Ovary (tissue), 9 donors: ENCODE data around the gene RPLP2. TPM values are rescaled to one million over a fixed set of nuclear protein-coding genes. Genes with fewer than 3 reads are reported as not detected.

Experiments used
- DNase-seq, 5 donors: peaks; one replicate each; pipeline ENCODE4 v3.0.0-alpha.2; 2019 to 2020
- H3K27ac ChIP-seq, 2 donors: fragments of 200-600 bp; one replicate each; pipeline versions ENCODE4 v1.5.1 to v1.8.0; 2019 to 2022
- H3K27me3 ChIP-seq: fragments of 200-600 bp; one replicate; pipeline ENCODE4 v1.8.0; 2022
- H3K36me3 ChIP-seq: fragments of 200-600 bp; sonication (generic); one replicate; pipeline ENCODE4 v1.5.1; 2019
- H3K4me1 ChIP-seq: one replicate; pipeline ENCODE4 v1.8.1; 2013; ENCODE audit warnings: mild to moderate bottlenecking, moderate library complexity; ENCODE audit not compliant: insufficient read depth
- H3K4me3 ChIP-seq: fragments of 200-600 bp; sonication (generic); one replicate; pipeline ENCODE4 v1.5.1; 2017
- H3K9me3 ChIP-seq, 2 donors: fragments of 200-600 bp in 1 of 2; sonication (generic) in 1 of 2; one replicate each; pipeline versions ENCODE4 v1.5.1 to v1.8.1; 2013 to 2019; ENCODE audit warnings: mild to moderate bottlenecking in 1 of 2, moderate library complexity in 1 of 2
- CTCF ChIP-seq, 3 donors: fragments of 450-650 bp in 2 of 3; fragments of 200-600 bp in 1 of 3; IDR thresholded peaks; one replicate each; pipeline versions ENCODE4 v1.5.1 to v1.8.0; 2016 to 2022; ENCODE audit warnings: antibody characterized with exemption in 3 of 3, mild to moderate bottlenecking in 1 of 3
- EP300 ChIP-seq: sonication (generic); formaldehyde crosslinking; IDR thresholded peaks from one replicate; pipeline ENCODE4 v1.6.1; 2017; ENCODE audit warnings: antibody characterized with exemption
- POLR2A ChIP-seq: fragments of 450-650 bp; IDR thresholded peaks from one replicate; pipeline ENCODE4 v1.6.1; 2017; ENCODE audit warnings: antibody characterized with exemption, mild to moderate bottlenecking, moderate library complexity
- WGBS, 3 donors: extraction: QIAGEN DNeasy Blood & Tissue Kit in 1 of 3; methylation state at CpG; one replicate each; pipeline versions ENCODE4 v1.1.5 to v1.1.7; 2013 to 2017; 5-methylcytosine and 5-hydroxymethylcytosine counted together
- intact Hi-C, 4 donors: fragments of 100-400 bp; cut with DNase I; formaldehyde crosslinking; loops; one replicate each; pipeline versions ENCODE4 v1.11.0 to v1.15.1; 2022 to 2023
- polyA plus RNA-seq, 2 donors: library from polyadenylated mRNA; stranded (reverse); fragments of 200-250 nt in 1 of 2; fragments of 350-450 nt in 1 of 2; fragmentation: Illumina TruSeq in 1 of 2; extraction: RNeasy Lipid Tissue Mini Kit (QIAGEN cat#74804) in 1 of 2; gene quantifications; one replicate each; pipeline ENCODE4 v1.2.3, GENCODE V29; 2013 to 2014
- total RNA-seq, 7 donors: library from RNA; depleted of rRNA in 2 of 7; stranded (reverse); fragments of >200 nt in 2 of 7; fragmentation: NEBNext Ultra II Directional in 3 of 7; extraction: Animal tissue kit (Norgen Biotek cat#: 25700) in 3 of 7; gene quantifications; one replicate each; pipeline versions ENCODE4 v1.1.0 to v1.2.4, GENCODE V29; 2016 to 2023
- donor health status: DM: no; HTN: no; CAD: no; lungs with moderate emphysema.
- donor health status: DM: no; HTN: no; CAD: no.
- donor health status: Bipolar disorder and iron deficiency.
- donor health status: DM: yes; HTN: yes; CAD: no.
- donor health status: DM: no; HTN: no; CAD: no.
- donor health status: DM: yes; HTN: yes; CAD: no.

RPLP2 gene
- total and polyA plus RNA-seq, 9 donors, result 237 to 4,238 (median 2,804) TPM

- DNase-seq, result no peak
- H3K27ac ChIP-seq, result peak overlapping the region in 1 of 2 donors; percentile 92
- H3K27me3 ChIP-seq, result no peaks in the 10 kb centered on the region
- no peaks in the 10 kb centered on the region for H3K9me3 ChIP-seq
- TF ChIP-seq POLR2A (no peak), EP300 (no peak), CTCF (IDR thresholded peaks at IDR 0.05) (no peak)
- H3K4me3 ChIP-seq, result peak overlapping the region; percentile 49
- 0 to 2% (median 1%) methylated on average over 22 to 27 of the region's 27 CpGs for WGBS, 3 donors
- peaks cover 24% of the 10 kb centered on the region for H3K4me1 ChIP-seq
- H3K36me3 ChIP-seq, result no peaks in the 10 kb centered on the region
- intact Hi-C loops, result loop anchor here in 1 of 4 donors (5.0 to 10.0 kb wide), 2 partner anchors 35 to 623 kb away; partner anchors contain the start of genes PIDD1 and RPLP2
Observed at GRCh38 chr11:841981-842369, 32.2 kb downstream of the RPLP2 start.

GRCh38 chr11:842370-843002, 32.7 kb downstream of the RPLP2 start, which contains the start of the genes POLR2L and TSPAN4:
Gene POLR2L (minus strand): TSS chr11:842529. CDS start chr11:842508, 21 bp downstream.
Gene TSPAN4 (plus strand): TSS chr11:842852. CDS start chr11:850305, 7,453 bp downstream.
- peak within 1 kb of the TSS; percentile 74 to 92 for H3K27ac ChIP-seq
- H3K9me3 ChIP-seq, result no peaks in the 10 kb centered on the region
- WGBS, 3 donors, result 1% methylated on average over 33 to 87 of the region's 87 CpGs
- TF ChIP-seq EP300 (no peak), CTCF (IDR thresholded peaks at IDR 0.05) (peak in 2 of 3 donors; percentile 55 to 68), POLR2A (peak; percentile 80)
- peak within 1 kb of the TSS; percentile 49 for H3K4me3 ChIP-seq
- no peaks in the 10 kb centered on the region for H3K36me3 ChIP-seq
- H3K4me1 ChIP-seq, result peaks cover 24% of the 10 kb centered on the region
- H3K27me3 ChIP-seq, result no peaks in the 10 kb centered on the region
- intact Hi-C loops, result loop anchor here in 1 of 4 donors (5.0 to 10.0 kb wide), 2 partner anchors 35 to 622 kb away; partner anchors contain the start of genes PIDD1 and RPLP2
- DNase-seq, result peak; percentile 87 to 93 (median 91)

- 0 to 2% (median 1%) methylated on average over 26 to 53 of the region's 53 CpGs for WGBS, 3 donors
- peak in 1 of 5 donors; percentile 71 for DNase-seq
- Histone ChIP-seq H3K27ac (peak overlapping the region; percentile 74 to 92), H3K27me3 (no peaks in the 10 kb centered on the region), H3K4me1 (peaks cover 26% of the 10 kb centered on the region), H3K4me3 (peak overlapping the region; percentile 49), H3K36me3 (no peaks in the 10 kb centered on the region), H3K9me3 (no peaks in the 10 kb centered on the region)
- intact Hi-C loops, result loop anchor here in 1 of 4 donors (5.0 to 10.0 kb wide), 2 partner anchors 36 to 622 kb away; partner anchors contain the start of genes PIDD1 and RPLP2
- TF ChIP-seq POLR2A, result no peak
Observed at GRCh38 chr11:843086-843734, 33.4 kb downstream of the RPLP2 start.

GRCh38 chr11:843818-844692, 34.3 kb downstream of the RPLP2 start:
- H3K4me1 ChIP-seq, result peaks cover 28% of the 10 kb centered on the region

More at GRCh38 chr11:843818-844692, 34.3 kb downstream of the RPLP2 start:
- peak; percentile 65 for TF ChIP-seq EP300
- TF ChIP-seq POLR2A, result peak; percentile 25
- TF ChIP-seq CTCF (IDR thresholded peaks at IDR 0.05), result no peak
- intact Hi-C loops, result loop anchor here in 1 of 4 donors (5.0 to 10.0 kb wide), 2 partner anchors 37 to 621 kb away; partner anchors contain the start of genes PIDD1 and RPLP2
- peak; percentile 88 to 93 (median 92) for DNase-seq
- WGBS, 3 donors, result 1 to 2% (median 1%) methylated on average over 20 to 25 of the region's 25 CpGs
- Histone ChIP-seq H3K27me3 (no peaks in the 10 kb centered on the region), H3K27ac (peak overlapping the region; percentile 74 to 92), H3K36me3 (no peaks in the 10 kb centered on the region), H3K9me3 (no peaks in the 10 kb centered on the region), H3K4me3 (peak overlapping the region; percentile 49)
